ENCODE measurements around the gene ELL2.
"Not testable (repeated sequence)": the region's sequence is repeated elsewhere in the genome, so short reads cannot be mapped to it uniquely, and the experiment has no call there.

Gene ELL2

DNA sequence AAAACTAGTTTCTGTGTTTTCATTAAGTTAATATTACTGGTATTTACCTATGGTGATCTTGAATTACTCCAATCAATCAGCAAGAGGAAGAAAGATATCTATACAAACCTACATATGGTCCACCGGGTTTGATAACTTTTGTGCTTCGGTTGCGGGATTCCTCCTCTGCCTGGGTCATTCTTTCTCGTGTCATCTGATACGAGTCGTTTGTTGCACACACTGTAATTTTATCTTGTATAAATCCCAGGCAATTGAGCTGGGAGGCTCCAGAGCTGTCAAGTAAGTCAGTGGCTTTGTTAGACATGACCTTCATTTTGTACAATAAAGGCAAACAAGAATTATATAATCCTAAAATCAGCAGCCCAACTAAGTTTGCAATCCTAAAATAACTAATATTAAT, 48.0 kb downstream of the ELL2 start:
- peaks cover 14 to 18% of the 10 kb centered on the region in 2 donors for H3K4me1 Mint-ChIP-seq (ENCODE audit: low read depth in 2 of 2)
- H3K27me3 Mint-ChIP-seq = no peaks in the 10 kb centered on the region
- H3K36me3 Mint-ChIP-seq (ENCODE audit: insufficient read depth) = peaks cover 18% of the 10 kb centered on the region
- no peak for DNase-seq
- H3K9me3 Mint-ChIP-seq = no peaks in the 10 kb centered on the region
- no peak overlapping the region for H3K4me3 Mint-ChIP-seq
- ATAC-seq (replicated peaks) = no peak
- no peak overlapping the region for H3K27ac Mint-ChIP-seq

GRCh38 chr5:95912029-95912428, 49.6 kb downstream of the ELL2 start:
- Mint-ChIP-seq H3K27me3 (no peaks in the 10 kb centered on the region), H3K27ac (no peak overlapping the region), H3K4me1 (ENCODE audit: low read depth in 2 of 2) (peaks cover 14 to 23% of the 10 kb centered on the region in 2 donors), H3K36me3 (ENCODE audit: insufficient read depth) (peaks cover 15% of the 10 kb centered on the region), H3K4me3 (no peak overlapping the region), H3K9me3 (no peaks in the 10 kb centered on the region)
- DNase-seq (no peak), ATAC-seq (replicated peaks) (no peak)

GRCh38 chr5:95910521-95910920, 51.1 kb downstream of the ELL2 start:
- Mint-ChIP-seq H3K9me3 (no peaks in the 10 kb centered on the region), H3K4me1 (ENCODE audit: low read depth in 2 of 2) (peaks cover 4 to 10% of the 10 kb centered on the region in 2 donors), H3K27me3 (no peaks in the 10 kb centered on the region), H3K27ac (peak overlapping the region in 1 of 2 donors; percentile 90), H3K36me3 (ENCODE audit: insufficient read depth) (peaks cover 10% of the 10 kb centered on the region), H3K4me3 (no peak overlapping the region)
- no peak for DNase-seq
- no peak for ATAC-seq (replicated peaks)

GRCh38 chr5:95909738-95910137, 51.9 kb downstream of the ELL2 start:
- no peak for ATAC-seq (replicated peaks)
- H3K36me3 Mint-ChIP-seq (ENCODE audit: insufficient read depth) = peaks cover 10% of the 10 kb centered on the region

GRCh38 chr5:95908799-95909198, 52.9 kb downstream of the ELL2 start:
- Mint-ChIP-seq H3K27ac (no peak overlapping the region), H3K4me1 (ENCODE audit: low read depth in 2 of 2) (peaks cover 3 to 8% of the 10 kb centered on the region in 2 donors), H3K36me3 (ENCODE audit: insufficient read depth) (peaks cover 10% of the 10 kb centered on the region), H3K9me3 (no peaks in the 10 kb centered on the region), H3K4me3 (no peak overlapping the region), H3K27me3 (no peaks in the 10 kb centered on the region)
- ATAC-seq (replicated peaks) = no peak
- DNase-seq = no peak

More at GRCh38 chr5:95909738-95910137, 51.9 kb downstream of the ELL2 start:
- no peak overlapping the region for H3K4me3 Mint-ChIP-seq
- peaks cover 3 to 8% of the 10 kb centered on the region in 2 donors for H3K4me1 Mint-ChIP-seq (ENCODE audit: low read depth in 2 of 2)
- no peak for DNase-seq
- H3K27me3 Mint-ChIP-seq = no peaks in the 10 kb centered on the region
- no peak overlapping the region for H3K27ac Mint-ChIP-seq
- no peaks in the 10 kb centered on the region for H3K9me3 Mint-ChIP-seq

GRCh38 chr5:95907740-95908706, 53.6 kb downstream of the ELL2 start:
- Mint-ChIP-seq H3K27me3 (no peaks in the 10 kb centered on the region), H3K36me3 (ENCODE audit: insufficient read depth) (peaks cover 12% of the 10 kb centered on the region), H3K9me3 (no peaks in the 10 kb centered on the region), H3K27ac (peak overlapping the region in 1 of 2 donors; percentile 52), H3K4me3 (no peak overlapping the region), H3K4me1 (ENCODE audit: low read depth in 2 of 2) (peaks cover 3 to 8% of the 10 kb centered on the region in 2 donors)
- DNase-seq (no peak), ATAC-seq (replicated peaks) (no peak)

DNA sequence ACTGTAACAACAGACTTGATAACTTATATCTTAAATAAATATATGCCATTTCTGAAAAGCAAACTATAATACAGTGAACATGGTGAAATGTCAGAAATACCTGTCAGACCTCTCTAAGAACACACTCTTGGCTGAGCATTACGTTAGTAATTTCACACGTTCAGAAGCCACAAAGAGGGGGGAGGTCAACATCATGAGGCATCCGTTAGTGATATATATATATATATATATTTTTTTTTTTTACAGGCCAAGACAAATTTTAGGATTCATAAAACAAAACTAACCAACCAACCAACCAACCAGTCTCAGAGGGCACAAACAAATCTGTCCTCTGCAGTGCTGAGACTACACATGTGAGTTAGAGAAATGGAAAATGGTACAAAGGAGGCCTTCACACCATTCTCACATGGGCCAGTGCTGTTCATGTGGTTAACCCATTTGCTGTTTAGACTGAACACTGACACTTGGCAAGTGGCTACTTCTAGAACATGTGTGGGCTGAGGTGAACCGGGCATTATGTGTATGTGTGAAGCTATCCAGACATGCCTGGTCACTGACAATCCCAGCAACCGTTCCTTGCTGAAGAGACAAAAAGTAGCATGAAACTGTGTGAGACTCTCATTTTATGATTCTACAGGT, 54.5 kb downstream of the ELL2 start:
- Mint-ChIP-seq H3K4me3 (no peak overlapping the region), H3K27me3 (no peaks in the 10 kb centered on the region), H3K36me3 (ENCODE audit: insufficient read depth) (peaks cover 14% of the 10 kb centered on the region), H3K4me1 (ENCODE audit: low read depth in 2 of 2) (peaks cover 3 to 8% of the 10 kb centered on the region in 2 donors), H3K9me3 (no peaks in the 10 kb centered on the region), H3K27ac (peak overlapping the region in 1 of 2 donors; percentile 52)
- peak; percentile 88 for ATAC-seq (replicated peaks)
- DNase-seq = peak; percentile 2 to 11 (median 6)

DNA sequence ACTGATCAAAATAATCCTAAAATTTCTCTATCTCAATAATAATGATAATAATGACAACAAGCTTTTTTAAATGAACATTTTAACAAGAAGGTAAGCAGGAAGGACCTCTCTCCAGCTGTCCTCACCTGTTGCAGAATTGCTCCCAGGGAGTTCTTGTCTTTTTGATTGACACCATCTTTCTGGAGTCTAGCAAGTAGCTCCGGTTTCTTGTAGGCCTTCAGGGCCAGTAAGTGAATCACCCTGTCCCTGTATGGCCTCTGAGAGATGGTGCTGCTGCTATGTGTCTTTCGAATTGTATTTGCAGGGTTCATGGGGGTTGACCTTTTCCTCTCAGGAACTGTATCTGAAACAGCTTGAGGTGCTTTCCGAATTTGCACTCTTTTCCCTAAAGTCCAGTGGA, 55.3 kb downstream of the ELL2 start:
- not testable (repeated sequence) for H3K4me1 Mint-ChIP-seq (ENCODE audit: low read depth in 2 of 2); H3K27me3 Mint-ChIP-seq; H3K27ac Mint-ChIP-seq; H3K4me3 Mint-ChIP-seq; DNase-seq; ATAC-seq (replicated peaks); H3K9me3 Mint-ChIP-seq
- H3K36me3 Mint-ChIP-seq (ENCODE audit: insufficient read depth) = peaks cover 10% of the 10 kb centered on the region

GRCh38 chr5:95904827-95905226, 56.8 kb downstream of the ELL2 start:
- no peak for DNase-seq
- no peak overlapping the region for H3K4me3 Mint-ChIP-seq
- H3K27me3 Mint-ChIP-seq = no peaks in the 10 kb centered on the region
- peaks cover 2 to 8% of the 10 kb centered on the region in 2 donors for H3K4me1 Mint-ChIP-seq (ENCODE audit: low read depth in 2 of 2)
- no peak for ATAC-seq (replicated peaks)
- H3K27ac Mint-ChIP-seq = no peak overlapping the region
- peaks cover 4% of the 10 kb centered on the region for H3K36me3 Mint-ChIP-seq (ENCODE audit: insufficient read depth)
- H3K9me3 Mint-ChIP-seq = no peaks in the 10 kb centered on the region

GRCh38 chr5:95903838-95904237, 57.8 kb downstream of the ELL2 start:
- Mint-ChIP-seq H3K9me3 (no peaks in the 10 kb centered on the region), H3K4me3 (no peak overlapping the region), H3K36me3 (ENCODE audit: insufficient read depth) (peaks cover 4% of the 10 kb centered on the region), H3K27ac (no peak overlapping the region), H3K27me3 (no peaks in the 10 kb centered on the region), H3K4me1 (ENCODE audit: low read depth in 2 of 2) (peaks cover 2 to 8% of the 10 kb centered on the region in 2 donors)
- DNase-seq (no peak), ATAC-seq (replicated peaks) (no peak)

GRCh38 chr5:95901676-95902627, 59.7 kb downstream of the ELL2 start:
- no peak for DNase-seq

GRCh38 chr5:95900383-95900958, 61.2 kb downstream of the ELL2 start:
- peaks cover 0 to 1% of the 10 kb centered on the region in 2 donors for H3K4me1 Mint-ChIP-seq (ENCODE audit: low read depth in 2 of 2)
- no peaks in the 10 kb centered on the region for H3K9me3 Mint-ChIP-seq
- no peak overlapping the region for H3K4me3 Mint-ChIP-seq
- H3K36me3 Mint-ChIP-seq (ENCODE audit: insufficient read depth) = peaks cover 13% of the 10 kb centered on the region
- DNase-seq = no peak
- no peaks in the 10 kb centered on the region for H3K27me3 Mint-ChIP-seq
- ATAC-seq (replicated peaks) = no peak
- no peak overlapping the region for H3K27ac Mint-ChIP-seq

More at GRCh38 chr5:95901676-95902627, 59.7 kb downstream of the ELL2 start:
- Mint-ChIP-seq H3K36me3 (ENCODE audit: insufficient read depth) (peaks cover 13% of the 10 kb centered on the region), H3K27me3 (no peaks in the 10 kb centered on the region), H3K4me3 (no peak overlapping the region), H3K9me3 (no peaks in the 10 kb centered on the region), H3K27ac (peak overlapping the region in 1 of 2 donors; percentile 38), H3K4me1 (ENCODE audit: low read depth in 2 of 2) (peaks cover 0 to 1% of the 10 kb centered on the region in 2 donors)
- ATAC-seq (replicated peaks) = no peak

Data from effector memory CD8-positive, alpha-beta T cell (primary cell).